HCT116 (cell line): ENCODE data around the gene CD3G.

Source experiments
- ATF3 ChIP-seq: IDR thresholded peaks from 2 replicates; pipeline ENCODE4 v1.6.1; 2012
- CTCF ChIP-seq, 3 experiments: fragments of 200-600 bp in 1 of 3; sonication (generic) in 1 of 3; IDR thresholded peaks in 2 of 3; conservative IDR thresholded peaks in 1 of 3; 2 replicates each; pipeline ENCODE4 v1.5.1; 2012 to 2017; ENCODE audit warnings: low read depth in 2 of 3, low read length in 2 of 3, antibody characterized with exemption in 1 of 3, borderline replicate concordance in 1 of 3, control low read depth in 1 of 3, mild to moderate bottlenecking in 1 of 3, mixed read lengths in 1 of 3, mixed run types in 1 of 3, moderate library complexity in 1 of 3; ENCODE audit not compliant: insufficient read depth in 1 of 3
- MAX ChIP-seq: IDR thresholded peaks from 2 replicates; pipeline ENCODE4 v1.6.1; 2012
- POLR2A ChIP-seq: IDR thresholded peaks from 2 replicates; pipeline ENCODE4 v1.7.0; 2011; ENCODE audit warnings: borderline replicate concordance; ENCODE audit not compliant: insufficient read depth, insufficient read length; ENCODE audit errors: extremely low read depth
- POLR2AphosphoS5 ChIP-seq: IDR thresholded peaks from 2 replicates; pipeline ENCODE4 v1.6.1; 2011; ENCODE audit warnings: mild to moderate bottlenecking, low read depth, low read length, moderate library complexity
- RAD21 ChIP-seq: IDR thresholded peaks from 2 replicates; pipeline ENCODE4 v1.6.1; 2012; ENCODE audit warnings: low read depth, mild to moderate bottlenecking
- TCF7L2 ChIP-seq: IDR thresholded peaks from 2 replicates; pipeline ENCODE4 v1.7.0; 2011; ENCODE audit warnings: borderline replicate concordance, inconsistent platforms; ENCODE audit not compliant: insufficient read depth, insufficient read length; ENCODE audit errors: extremely low read depth
- ZNF274 ChIP-seq: fragments of 200-500 bp; sonication (Bioruptor generic); IDR thresholded peaks from 2 replicates; pipeline ENCODE4 v1.6.1; 2014; ENCODE audit warnings: mild to moderate bottlenecking, low read depth, low read length, inconsistent platforms

- TF ChIP-seq CTCF (IDR thresholded peaks at IDR 0.05 in 2 of 3, conservative IDR thresholded peaks at IDR 0.05 in 1 of 3; ENCODE audit: borderline replicate concordance in 1 of 3, insufficient read depth in 1 of 3, low read depth in 2 of 3, low read length in 2 of 3) (no peak), POLR2AphosphoS5 (no peak), RAD21 (no peak), ZNF274 (no peak), POLR2A (no peak), ATF3 (no peak), TCF7L2 (no peak), MAX (no peak)
Measured at GRCh38 chr11:118373263-118373662, 29.1 kb downstream of the CD3G start.
